Measurements from ENCODE around the gene RNF212B. TPM values are rescaled to one million over a fixed set of nuclear protein-coding genes. Genes with fewer than 3 reads are reported as not detected.

The RNF212B gene
- total RNA-seq, 1 donor from 2014 or later: not detected

- intact Hi-C loops (cut with micrococcal nuclease): no loop called here
These were observed 78.6 kb downstream of the RNF212B start for GRCh38 chr14:23316300-23316699.

- intact Hi-C loops (cut with micrococcal nuclease): loop anchor here (5.0 to 10.0 kb wide), 5 partner anchors 448 to 1355 kb away; partner anchors contain the start of genes CHMP4A, DAD1, LRP10 and SDR39U1
These were observed 82.2 kb downstream of the RNF212B start for GRCh38 chr14:23319746-23320583.

- intact Hi-C loops (cut with micrococcal nuclease): loop anchor here (1.0 to 10.0 kb wide), 15 partner anchors 20 to 1354 kb away; partner anchors contain the start of genes ACIN1, C14orf119, CHMP4A and DAD1
These were observed 83.1 kb downstream of the RNF212B start, which contains the start of gene PABPN1 for GRCh38 chr14:23320584-23321571. TSS of gene PABPN1 (plus strand) at chr14:23321457. CDS start at chr14:23321470, 13 bp downstream.

DNA sequence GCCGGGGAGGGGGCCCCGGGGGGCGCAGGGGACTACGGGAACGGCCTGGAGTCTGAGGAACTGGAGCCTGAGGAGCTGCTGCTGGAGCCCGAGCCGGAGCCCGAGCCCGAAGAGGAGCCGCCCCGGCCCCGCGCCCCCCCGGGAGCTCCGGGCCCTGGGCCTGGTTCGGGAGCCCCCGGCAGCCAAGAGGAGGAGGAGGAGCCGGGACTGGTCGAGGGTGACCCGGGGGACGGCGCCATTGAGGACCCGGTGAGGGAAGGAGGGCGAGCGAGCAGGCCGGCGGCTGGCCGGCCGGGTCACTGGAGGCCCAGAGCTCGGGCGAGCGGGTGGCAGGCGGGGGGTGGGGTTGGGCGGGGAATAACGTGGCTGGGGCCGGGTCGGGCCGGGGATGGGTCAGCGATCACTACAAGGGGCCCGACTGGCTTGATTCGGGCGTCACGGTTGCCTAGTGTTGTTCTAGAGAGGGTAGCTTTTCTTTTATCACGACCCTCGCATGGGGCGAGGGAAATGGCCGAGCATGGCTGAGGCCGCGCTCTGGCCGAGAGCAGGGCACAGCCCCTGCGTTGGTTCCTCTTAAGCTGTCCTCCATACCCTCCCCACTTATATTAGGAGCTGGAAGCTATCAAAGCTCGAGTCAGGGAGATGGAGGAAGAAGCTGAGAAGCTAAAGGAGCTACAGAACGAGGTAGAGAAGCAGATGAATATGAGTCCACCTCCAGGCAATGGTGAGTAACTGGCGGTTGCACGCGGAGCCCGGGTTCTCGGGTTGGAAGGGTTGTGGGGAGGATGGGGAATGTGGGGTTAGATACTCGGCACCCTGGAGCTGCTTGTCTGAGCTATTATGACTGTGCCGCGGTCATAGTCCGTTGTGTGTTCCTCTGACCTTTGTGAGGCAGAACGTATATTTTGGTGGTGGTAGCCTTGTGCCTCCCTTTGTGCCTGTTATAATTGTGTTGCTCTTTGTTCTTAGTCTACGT is 84.1 kb downstream of the RNF212B start:
- intact Hi-C loops (cut with micrococcal nuclease): loop anchor here (1.0 to 10.0 kb wide), 16 partner anchors 21 to 1353 kb away; partner anchors contain the start of genes ACIN1, C14orf119, CHMP4A and DAD1

Other genes starting within 250 kb of the RNF212B start
- 9.3 and 10.1 TPM in 2 replicates for gene C14orf93, start 227.8 kb upstream of the RNF212B start, total RNA-seq
- gene PSMB5, start 203.0 kb upstream of the RNF212B start, total RNA-seq: 73.1 and 73.6 TPM in 2 replicates
- gene PSMB11, start 195.7 kb upstream of the RNF212B start, total RNA-seq: not detected in 2 replicates
- gene CDH24, start 180.4 kb upstream of the RNF212B start, total RNA-seq: 2.0 and 2.2 TPM in 2 replicates
- 219 and 223 TPM in 2 replicates for gene ACIN1, start 142.8 kb upstream of the RNF212B start, total RNA-seq
- 47.7 and 50.3 TPM in 2 replicates for gene C14orf119, start 142.4 kb upstream of the RNF212B start, total RNA-seq
- gene CIROP, start 132.9 kb upstream of the RNF212B start, total RNA-seq: not detected in 2 replicates
- gene CEBPE, start 118.7 kb upstream of the RNF212B start, total RNA-seq: 0.34 TPM in 1 of 2 replicates, not detected in the other
- gene SLC7A8, start 54.3 kb upstream of the RNF212B start, total RNA-seq: 0.25 TPM in 1 of 2 replicates, not detected in the other
- 11.9 and 13.6 TPM in 2 replicates for gene HOMEZ, start 48.2 kb downstream of the RNF212B start, total RNA-seq
- gene PPP1R3E, start 64.9 kb downstream of the RNF212B start, total RNA-seq: 23.5 and 26.6 TPM in 2 replicates
- 5.0 and 5.4 TPM in 2 replicates for gene BCL2L2, start 68.9 kb downstream of the RNF212B start, total RNA-seq
- gene PABPN1, start 83.5 kb downstream of the RNF212B start, total RNA-seq: 193 TPM in 2 replicates
- 3.6 and 3.8 TPM in 2 replicates for gene SLC22A17, start 115.0 kb downstream of the RNF212B start, total RNA-seq
- not detected in 2 replicates for gene EFS, start 127.2 kb downstream of the RNF212B start, total RNA-seq
- not detected in 2 replicates for gene IL25, start 134.9 kb downstream of the RNF212B start, total RNA-seq
- gene CMTM5, start 139.1 kb downstream of the RNF212B start, total RNA-seq: not detected in 2 replicates
- gene MYH6, start 170.3 kb downstream of the RNF212B start, total RNA-seq: 0.56 and 1.2 TPM in 2 replicates
- 0.17 TPM in 2 replicates for gene MYH7, start 197.7 kb downstream of the RNF212B start, total RNA-seq
- gene NGDN, start 231.8 kb downstream of the RNF212B start, total RNA-seq: 51.7 and 57.8 TPM in 2 replicates

Data from T-helper 1 cell treated with Interleukin-12 subunit alpha and Interleukin-12 subunit beta and Interleukin-4 antibody, amounts not matched to agents 30 ng/mL and 1 ng/mL, for 36 hours (primary cell).